Raji (cell line): ENCODE data around the gene TRIML2.

Experiments used
- POLR2A ChIP-seq: IDR thresholded peaks from 2 replicates; pipeline ENCODE4 v1.6.1; 2011; ENCODE audit warnings: low read depth, low read length, control low read depth; ENCODE audit not compliant: insufficient read depth

Gene TRIML2

GRCh38 chr4:188113156-188113555, 3.8 kb upstream of the TRIML2 start:
- no peak for TF ChIP-seq POLR2A

GRCh38 chr4:188111955-188112354, 2.6 kb upstream of the TRIML2 start:
- no peak for TF ChIP-seq POLR2A

GRCh38 chr4:188110741-188111471, 1.5 kb upstream of the TRIML2 start:
- no peak for TF ChIP-seq POLR2A

- TF ChIP-seq POLR2A, result no peak
Measured at GRCh38 chr4:188110036-188110435, 633 bp upstream of the TRIML2 start.

- TF ChIP-seq POLR2A, result no peak
Measured at GRCh38 chr4:188107931-188108843, 1.2 kb downstream of the TRIML2 start.

GRCh38 chr4:188106454-188106853, 2.9 kb downstream of the TRIML2 start:
- no peak for TF ChIP-seq POLR2A

GRCh38 chr4:188092824-188093223, 16.6 kb downstream of the TRIML2 start:
- TF ChIP-seq POLR2A, result no peak

- no peak for TF ChIP-seq POLR2A
Measured at GRCh38 chr4:188086858-188087257, 22.5 kb downstream of the TRIML2 start.

GRCh38 chr4:188082796-188083195, 26.6 kb downstream of the TRIML2 start:
- no peak for TF ChIP-seq POLR2A

- TF ChIP-seq POLR2A, result no peak
Measured at GRCh38 chr4:188078116-188078515, 31.3 kb downstream of the TRIML2 start.

GRCh38 chr4:188076169-188076568, 33.2 kb downstream of the TRIML2 start:
- no peak for TF ChIP-seq POLR2A

GRCh38 chr4:188061083-188061482, 48.3 kb downstream of the TRIML2 start:
- TF ChIP-seq POLR2A, result no peak

GRCh38 chr4:188053302-188053701, 56.1 kb downstream of the TRIML2 start:
- TF ChIP-seq POLR2A, result no peak

GRCh38 chr4:188046657-188047056, 62.7 kb downstream of the TRIML2 start:
- TF ChIP-seq POLR2A, result no peak

- TF ChIP-seq POLR2A, result no peak
Measured at GRCh38 chr4:188043154-188043553, 66.2 kb downstream of the TRIML2 start.

- TF ChIP-seq POLR2A, result no peak
Measured at GRCh38 chr4:188042191-188042590, 67.2 kb downstream of the TRIML2 start.
